ENCODE data around the gene TTC9C.

- TF ChIP-seq ZNF138 (CRISPR knock-in tag; conservative IDR thresholded peaks at IDR 0.05) (no peak), CTCF (IDR thresholded peaks at IDR 0.05) (no peak), ZNF423 (CRISPR knock-in tag; IDR thresholded peaks at IDR 0.05) (no peak), ZNF512 (CRISPR knock-in tag; IDR thresholded peaks at IDR 0.05; ENCODE audit: borderline replicate concordance) (no peak), FOXP4 (CRISPR knock-in tag; IDR thresholded peaks at IDR 0.05) (no peak), NR3C1 (CRISPR knock-in tag; conservative IDR thresholded peaks at IDR 0.05; ENCODE audit: low read depth) (no peak), E2F1 (CRISPR knock-in tag; IDR thresholded peaks at IDR 0.05) (no peak), USF1 (CRISPR knock-in tag; IDR thresholded peaks at IDR 0.05) (no peak), CDX4 (CRISPR knock-in tag; IDR thresholded peaks at IDR 0.05; ENCODE audit: borderline replicate concordance) (no peak), ELF4 (CRISPR knock-in tag; IDR thresholded peaks at IDR 0.05; ENCODE audit: low read depth) (no peak), ESRRA (CRISPR knock-in tag; IDR thresholded peaks at IDR 0.05; ENCODE audit: borderline replicate concordance) (no peak)
Measured at GRCh38 chr11:62712276-62712812, 15.9 kb upstream of the TTC9C start.
